MM.1S (cell line): ENCODE results near the gene INPP5J.

Experiments used
- EZH2 ChIP-seq: fragments of 300-600 bp; sonication (generic); optimal IDR thresholded peaks from 2 replicates; pipeline ENCODE3; 2017; ENCODE audit warnings: low read depth, mild to moderate bottlenecking, antibody characterized with exemption, low read length, mixed read lengths
- EZH2phosphoT487 ChIP-seq: fragments of 300-600 bp; sonication (generic); IDR thresholded peaks from 2 replicates; pipeline ENCODE4 v1.6.1; 2018; ENCODE audit warnings: antibody characterized with exemption, low read length
- TF ChIP-seq, protein P1 (sequence below): fragments of 300-600 bp; sonication (generic); IDR thresholded peaks from 2 replicates; pipeline ENCODE4 v1.5.1; 2016; ENCODE audit warnings: antibody characterized with exemption, low read length, mixed read lengths

DNA sequence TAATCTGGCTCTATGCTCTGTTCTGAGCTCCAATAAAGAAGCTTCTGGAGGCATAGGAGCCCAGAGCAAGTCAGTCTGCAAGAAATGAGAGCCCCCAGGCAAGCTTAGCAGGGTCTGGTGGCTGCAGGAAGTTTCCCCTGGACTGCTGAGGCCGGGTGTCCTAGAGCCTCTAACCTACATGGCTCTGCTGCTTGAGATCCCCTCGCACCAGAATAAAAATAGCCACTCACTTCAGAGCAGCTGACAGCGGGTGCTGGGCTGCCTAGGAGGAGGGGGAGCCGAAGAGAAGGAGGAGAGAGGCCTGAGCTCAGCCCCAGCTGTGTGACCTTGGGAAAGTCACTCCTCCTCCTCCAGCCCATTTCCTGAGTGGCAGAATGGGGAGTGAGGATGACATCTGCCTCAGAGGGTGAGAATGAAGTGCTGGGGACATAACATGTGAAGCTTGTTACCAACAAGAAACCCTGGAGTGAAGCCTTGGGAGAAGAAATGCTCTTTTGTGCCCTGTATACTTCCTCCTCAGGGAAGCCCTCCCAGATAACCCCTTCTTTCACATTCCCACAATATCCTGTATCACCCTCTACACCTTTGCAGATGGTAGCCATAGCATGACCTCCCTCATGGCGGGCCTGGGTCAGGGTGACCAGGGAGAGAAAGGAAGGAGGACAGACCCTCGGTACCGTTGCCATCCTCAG lies 3.6 kb upstream of the INPP5J start:
- TF ChIP-seq, protein P1, sequence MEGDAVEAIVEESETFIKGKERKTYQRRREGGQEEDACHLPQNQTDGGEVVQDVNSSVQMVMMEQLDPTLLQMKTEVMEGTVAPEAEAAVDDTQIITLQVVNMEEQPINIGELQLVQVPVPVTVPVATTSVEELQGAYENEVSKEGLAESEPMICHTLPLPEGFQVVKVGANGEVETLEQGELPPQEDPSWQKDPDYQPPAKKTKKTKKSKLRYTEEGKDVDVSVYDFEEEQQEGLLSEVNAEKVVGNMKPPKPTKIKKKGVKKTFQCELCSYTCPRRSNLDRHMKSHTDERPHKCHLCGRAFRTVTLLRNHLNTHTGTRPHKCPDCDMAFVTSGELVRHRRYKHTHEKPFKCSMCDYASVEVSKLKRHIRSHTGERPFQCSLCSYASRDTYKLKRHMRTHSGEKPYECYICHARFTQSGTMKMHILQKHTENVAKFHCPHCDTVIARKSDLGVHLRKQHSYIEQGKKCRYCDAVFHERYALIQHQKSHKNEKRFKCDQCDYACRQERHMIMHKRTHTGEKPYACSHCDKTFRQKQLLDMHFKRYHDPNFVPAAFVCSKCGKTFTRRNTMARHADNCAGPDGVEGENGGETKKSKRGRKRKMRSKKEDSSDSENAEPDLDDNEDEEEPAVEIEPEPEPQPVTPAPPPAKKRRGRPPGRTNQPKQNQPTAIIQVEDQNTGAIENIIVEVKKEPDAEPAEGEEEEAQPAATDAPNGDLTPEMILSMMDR = no peak
- TF ChIP-seq EZH2 (no peak), EZH2phosphoT487 (no peak)
